HUES48 (cell line): Measurements from ENCODE around the gene RAB3C.

Experiments
- H3K27ac ChIP-seq: one replicate; pipeline ENCODE4 v1.7.0; 2013; ENCODE audit warnings: low read depth, low read length, inconsistent platforms
- H3K27me3 ChIP-seq: 2 replicates; pipeline ENCODE4 v1.6.1; 2013; ENCODE audit warnings: mild to moderate bottlenecking, low read length; ENCODE audit not compliant: control insufficient read depth, insufficient read depth
- H3K36me3 ChIP-seq: 2 replicates; pipeline ENCODE4 v1.6.1; 2013; ENCODE audit warnings: low read length; ENCODE audit not compliant: control insufficient read depth, insufficient read depth
- H3K4me1 ChIP-seq: 2 replicates; pipeline ENCODE4 v1.6.1; 2013; ENCODE audit warnings: mild to moderate bottlenecking, low read length; ENCODE audit not compliant: control insufficient read depth, insufficient read depth
- H3K4me3 ChIP-seq: 2 replicates; pipeline ENCODE4 v1.5.1; 2013; ENCODE audit warnings: mild to moderate bottlenecking, low read depth, low read length
- H3K9ac ChIP-seq: 2 replicates; pipeline ENCODE4 v1.6.1; 2013; ENCODE audit warnings: mild to moderate bottlenecking, low read depth, low read length, moderate library complexity
- H3K9me3 ChIP-seq: 2 replicates; pipeline ENCODE4 v1.6.1; 2013; ENCODE audit warnings: low read length; ENCODE audit not compliant: control insufficient read depth, insufficient read depth

Gene RAB3C

GRCh38 chr5:58851571-58851970 is 268.7 kb downstream of the RAB3C start:
- H3K36me3 ChIP-seq = no peaks in the 10 kb centered on the region
- H3K9me3 ChIP-seq = no peaks in the 10 kb centered on the region
- H3K4me1 ChIP-seq = peaks cover 6% of the 10 kb centered on the region
- H3K27me3 ChIP-seq = no peaks in the 10 kb centered on the region
- H3K27ac ChIP-seq = no peak overlapping the region
- H3K4me3 ChIP-seq = no peak overlapping the region
- no peak overlapping the region for H3K9ac ChIP-seq

GRCh38 chr5:58852566-58852965 is 269.7 kb downstream of the RAB3C start:
- Histone ChIP-seq H3K27me3 (no peaks in the 10 kb centered on the region), H3K4me1 (peaks cover 6% of the 10 kb centered on the region), H3K4me3 (no peak overlapping the region), H3K27ac (no peak overlapping the region), H3K9ac (no peak overlapping the region), H3K36me3 (no peaks in the 10 kb centered on the region), H3K9me3 (no peaks in the 10 kb centered on the region)

- no peak overlapping the region for H3K27ac ChIP-seq
- no peaks in the 10 kb centered on the region for H3K36me3 ChIP-seq
- H3K27me3 ChIP-seq = no peaks in the 10 kb centered on the region
- H3K4me3 ChIP-seq = no peak overlapping the region
- no peak overlapping the region for H3K9ac ChIP-seq
- no peaks in the 10 kb centered on the region for H3K9me3 ChIP-seq
- peaks cover 6% of the 10 kb centered on the region for H3K4me1 ChIP-seq
Measured at GRCh38 chr5:58854441-58854840, 271.6 kb downstream of the RAB3C start.

- H3K4me1 ChIP-seq = no peaks in the 10 kb centered on the region
- H3K27me3 ChIP-seq = no peaks in the 10 kb centered on the region
- no peaks in the 10 kb centered on the region for H3K9me3 ChIP-seq
- H3K36me3 ChIP-seq = no peaks in the 10 kb centered on the region
- H3K9ac ChIP-seq = no peak overlapping the region
- no peak overlapping the region for H3K27ac ChIP-seq
- H3K4me3 ChIP-seq = no peak overlapping the region
Measured at GRCh38 chr5:58855851-58856739, 273.2 kb downstream of the RAB3C start.

- H3K4me1 ChIP-seq = no peaks in the 10 kb centered on the region
- no peak overlapping the region for H3K27ac ChIP-seq
- no peaks in the 10 kb centered on the region for H3K9me3 ChIP-seq
- no peak overlapping the region for H3K4me3 ChIP-seq
- H3K27me3 ChIP-seq = no peaks in the 10 kb centered on the region
- no peaks in the 10 kb centered on the region for H3K36me3 ChIP-seq
- no peak overlapping the region for H3K9ac ChIP-seq
Measured at GRCh38 chr5:58857609-58858008, 274.7 kb downstream of the RAB3C start.

- no peaks in the 10 kb centered on the region for H3K9me3 ChIP-seq
- no peaks in the 10 kb centered on the region for H3K36me3 ChIP-seq
- H3K4me3 ChIP-seq = no peak overlapping the region
- no peaks in the 10 kb centered on the region for H3K4me1 ChIP-seq
- no peak overlapping the region for H3K9ac ChIP-seq
- no peaks in the 10 kb centered on the region for H3K27me3 ChIP-seq
- no peak overlapping the region for H3K27ac ChIP-seq
Measured at GRCh38 chr5:58860680-58861079, 277.8 kb downstream of the RAB3C start.

- no peaks in the 10 kb centered on the region for H3K4me1 ChIP-seq
- no peak overlapping the region for H3K27ac ChIP-seq
- no peak overlapping the region for H3K4me3 ChIP-seq
- H3K9ac ChIP-seq = no peak overlapping the region
- no peaks in the 10 kb centered on the region for H3K27me3 ChIP-seq
- H3K9me3 ChIP-seq = no peaks in the 10 kb centered on the region
- H3K36me3 ChIP-seq = no peaks in the 10 kb centered on the region
Measured at GRCh38 chr5:58868931-58869330, 286.1 kb downstream of the RAB3C start.

GRCh38 chr5:58871648-58872242 is 288.9 kb downstream of the RAB3C start:
- no peak overlapping the region for H3K27ac ChIP-seq
- H3K4me3 ChIP-seq = no peak overlapping the region

GRCh38 chr5:58872670-58873273 is 289.9 kb downstream of the RAB3C start:
- no peaks in the 10 kb centered on the region for H3K27me3 ChIP-seq
- H3K27ac ChIP-seq = no peak overlapping the region

More at GRCh38 chr5:58871648-58872242, 288.9 kb downstream of the RAB3C start:
- H3K9ac ChIP-seq = no peak overlapping the region
- H3K36me3 ChIP-seq = no peaks in the 10 kb centered on the region
- no peaks in the 10 kb centered on the region for H3K27me3 ChIP-seq
- H3K9me3 ChIP-seq = no peaks in the 10 kb centered on the region
- no peaks in the 10 kb centered on the region for H3K4me1 ChIP-seq

GRCh38 chr5:58875599-58875998 is 292.7 kb downstream of the RAB3C start:
- Histone ChIP-seq H3K9me3 (no peaks in the 10 kb centered on the region), H3K4me1 (no peaks in the 10 kb centered on the region), H3K9ac (no peak overlapping the region)

More at GRCh38 chr5:58872670-58873273, 289.9 kb downstream of the RAB3C start:
- Histone ChIP-seq H3K4me3 (no peak overlapping the region), H3K9ac (no peak overlapping the region), H3K4me1 (no peaks in the 10 kb centered on the region), H3K36me3 (no peaks in the 10 kb centered on the region), H3K9me3 (no peaks in the 10 kb centered on the region)

GRCh38 chr5:58885260-58885659 is 302.4 kb downstream of the RAB3C start:
- Histone ChIP-seq H3K36me3 (no peaks in the 10 kb centered on the region), H3K4me3 (no peak overlapping the region), H3K27ac (no peak overlapping the region), H3K9ac (no peak overlapping the region), H3K27me3 (no peaks in the 10 kb centered on the region), H3K4me1 (no peaks in the 10 kb centered on the region), H3K9me3 (no peaks in the 10 kb centered on the region; the same call in 1 of the 2 replicates)

More at GRCh38 chr5:58875599-58875998, 292.7 kb downstream of the RAB3C start:
- H3K27ac ChIP-seq = no peak overlapping the region
- H3K27me3 ChIP-seq = no peaks in the 10 kb centered on the region
- H3K4me3 ChIP-seq = no peak overlapping the region
- no peaks in the 10 kb centered on the region for H3K36me3 ChIP-seq
